NB4 (cell line): ENCODE results near the gene TRIM5.

Experiments used
- CTCF ChIP-seq: IDR thresholded peaks from one replicate; pipeline ENCODE4 v1.5.1; 2012; ENCODE audit warnings: low read depth, low read length
- MAX ChIP-seq: IDR thresholded peaks from 2 replicates; pipeline ENCODE4 v1.6.1; 2011; ENCODE audit warnings: low read depth, low read length
- POLR2A ChIP-seq: IDR thresholded peaks from 2 replicates; pipeline ENCODE4 v1.6.1; 2011; ENCODE audit warnings: mild to moderate bottlenecking; ENCODE audit not compliant: insufficient read length; ENCODE audit errors: extremely low read depth

GRCh38 chr11:5719703-5720495 is 35.0 kb upstream of the TRIM5 start:
- no peak for TF ChIP-seq CTCF
- no peak for TF ChIP-seq POLR2A
- TF ChIP-seq MAX: no peak
